B cell (primary cell): ENCODE results near the gene SMTNL2. TPM values are rescaled to one million over a fixed set of nuclear protein-coding genes. Genes with fewer than 3 reads are reported as not detected.

ENCODE experiments used
- ATAC-seq: fragments of 200-7000 bp; cut with Tn5 transposase; one replicate; pipeline ENCODE4 v1.10.0; 2021; ENCODE audit warnings: low read depth, mild to moderate bottlenecking, moderate number of reproducible peaks, moderate library complexity
- CTCF ChIA-PET: fragments of 350-600 bp; sonication (Branson Sonifier 250); formaldehyde crosslinking; loops from one replicate; lab custom pipeline; 2021; ENCODE audit warnings: antibody characterized with exemption, inconsistent platforms; lab: Charles Lee
- POLR2A ChIA-PET: fragments of 350-600 bp; sonication (Branson Sonifier 250); formaldehyde crosslinking; loops from one replicate; lab custom pipeline; 2021; ENCODE audit warnings: antibody characterized with exemption; lab: Charles Lee
- DNase-seq: peaks from one replicate; pipeline ENCODE4 v3.0.0; 2013
- H2AFZ ChIP-seq: 2 replicates; pipeline ENCODE4 v1.6.1; 2012; ENCODE audit warnings: mild to moderate bottlenecking, low read depth, low read length; ENCODE audit not compliant: insufficient read depth, poor library complexity, severe bottlenecking
- H3K27ac ChIP-seq, 2 donors: 1 replicate in 1 of 2; 2 replicates in 1 of 2; pipeline ENCODE4 v1.5.1; 2012 to 2013; ENCODE audit warnings: low read length in 2 of 2, mild to moderate bottlenecking in 2 of 2, moderate library complexity in 1 of 2
- H3K27me3 ChIP-seq, 4 experiments: fragments of 200-600 bp in 1 of 4; sonication (generic) in 1 of 4; replicated peaks in 1 of 4; 1 replicate in 2 of 4; 2 replicates in 2 of 4; pipeline versions ENCODE4 v1.6.1 to v1.7.0; 2013 to 2016; ENCODE audit warnings: low read length in 3 of 4, mild to moderate bottlenecking in 2 of 4, mixed read lengths in 1 of 4, moderate library complexity in 1 of 4; ENCODE audit not compliant: insufficient read depth in 4 of 4, control insufficient read depth in 3 of 4; ENCODE audit errors: control extremely low read depth in 1 of 4
- H3K36me3 ChIP-seq, 2 experiments: replicated peaks in 1 of 2; 1 replicate in 1 of 2; 2 replicates in 1 of 2; pipeline versions ENCODE4 v1.6.1 to v1.7.1; 2013; ENCODE audit warnings: low read length in 1 of 2; ENCODE audit not compliant: insufficient read depth in 2 of 2, control insufficient read depth in 1 of 2; ENCODE audit errors: control extremely low read depth in 1 of 2, extremely low read depth in 1 of 2
- H3K4me1 ChIP-seq, 2 donors: fragments of 200-600 bp in 1 of 2; sonication (generic) in 1 of 2; 1 replicate in 1 of 2; 2 replicates in 1 of 2; pipeline versions ENCODE4 v1.5.1 to v1.6.1; 2013 to 2017; ENCODE audit warnings: low read length in 2 of 2; ENCODE audit not compliant: control insufficient read depth in 2 of 2, insufficient read depth in 2 of 2
- H3K4me2 ChIP-seq: replicated peaks from 2 replicates; pipeline ENCODE3; 2012; ENCODE audit warnings: mild to moderate bottlenecking, low read depth, low read length; ENCODE audit not compliant: poor library complexity, severe bottlenecking
- H3K4me3 ChIP-seq, 5 experiments: fragments of 200-600 bp in 1 of 5; sonication (generic) in 1 of 5; 1 replicate in 3 of 5; 2 replicates in 2 of 5; pipeline versions ENCODE4 v1.5.1 to v1.7.0; 2011 to 2016; ENCODE audit warnings: low read length in 4 of 5, mild to moderate bottlenecking in 4 of 5, low read depth in 2 of 5, control low read depth in 1 of 5, moderate library complexity in 1 of 5; ENCODE audit not compliant: insufficient read depth in 1 of 5; ENCODE audit errors: control extremely low read depth in 1 of 5, extremely low read depth in 1 of 5
- H3K79me2 ChIP-seq: fragments of 200-600 bp; sonication (generic); one replicate; pipeline ENCODE4 v1.6.0; 2016; ENCODE audit warnings: low read length; ENCODE audit not compliant: control insufficient read depth, insufficient read depth
- H3K9ac ChIP-seq: fragments of 200-600 bp; sonication (generic); 2 replicates; pipeline ENCODE4 v1.6.1; 2017; ENCODE audit warnings: mild to moderate bottlenecking, low read length, moderate library complexity
- H3K9me3 ChIP-seq, 3 donors: one replicate each; pipeline versions ENCODE4 v1.6.1 to v1.7.1; 2013; ENCODE audit warnings: low read length in 2 of 3; ENCODE audit not compliant: control insufficient read depth in 2 of 3, insufficient read depth in 1 of 3; ENCODE audit errors: control extremely low read depth in 1 of 3
- H4K20me1 ChIP-seq: 2 replicates; pipeline ENCODE4 v1.6.0; 2012; ENCODE audit warnings: mild to moderate bottlenecking, low read length; ENCODE audit not compliant: insufficient read depth, control insufficient read depth, poor library complexity, severe bottlenecking
- H3K27ac Mint-ChIP-seq: one replicate; pipeline ENCODE4 v1.8.0; 2021; ENCODE audit warnings: mixed read lengths
- H3K27me3 Mint-ChIP-seq: one replicate; pipeline ENCODE4 v1.8.0; 2021; ENCODE audit warnings: mixed read lengths
- H3K4me1 Mint-ChIP-seq: one replicate; pipeline ENCODE4 v1.8.0; 2021; ENCODE audit warnings: mixed read lengths
- H3K4me3 Mint-ChIP-seq: one replicate; pipeline ENCODE4 v1.8.0; 2021; ENCODE audit warnings: mixed read lengths
- H3K9me3 Mint-ChIP-seq: one replicate; pipeline ENCODE4 v1.8.0; 2022; ENCODE audit warnings: mixed read lengths; ENCODE audit not compliant: insufficient read depth
- CTCF ChIP-seq: fragments of 200-600 bp; IDR thresholded peaks from one replicate; pipeline ENCODE4 v1.8.0; 2022; ENCODE audit warnings: antibody characterized with exemption, mild to moderate bottlenecking
- EZH2 ChIP-seq: IDR thresholded peaks from 2 replicates; pipeline ENCODE4 v1.6.1; 2012; ENCODE audit warnings: borderline replicate concordance, low read depth, mild to moderate bottlenecking, moderate library complexity, low read length; ENCODE audit not compliant: insufficient read depth, poor library complexity, severe bottlenecking
- WGBS: methylation state at CpG from one replicate; pipeline ENCODE4 v1.1.5; 2013; ENCODE audit warnings: missing lambda C conversion rate; ENCODE audit not compliant: insufficient coverage; 5-methylcytosine and 5-hydroxymethylcytosine counted together
- intact Hi-C: fragments of 100-400 bp; cut with micrococcal nuclease; formaldehyde crosslinking; loops from one replicate; pipeline ENCODE4 v1.10.0; 2022
- polyA plus RNA-seq: library from polyadenylated mRNA; depleted of rRNA; stranded (reverse); fragments of >200 nt; gene quantifications from 2 replicates; pipeline ENCODE4 v1.2.3, GENCODE V29; 2012
- total RNA-seq, 2 donors: library from RNA; stranded (reverse); fragments of 120-200 nt in 1 of 2; gene quantifications; 1 replicate in 1 of 2; 2 replicates in 1 of 2; pipeline versions ENCODE4 v1.2.3 to v1.2.4, GENCODE V29; 2013 to 2022

SMTNL2 gene
- total and polyA plus RNA-seq, 2 donors (not counting 1 experiment from before 2014, with no cell fraction given), result not detected

GRCh38 chr17:4610162-4610561 is 25.8 kb downstream of the SMTNL2 start:
- peaks cover 0 to 8% (median 1%) of the 10 kb centered on the region in 4 experiments for H3K27me3 ChIP-seq
- 100% methylated on average over 3 of the region's 5 CpGs for WGBS
- POLR2A ChIA-PET, result no interaction called here
- no peak overlapping the region for H3K4me3 ChIP-seq
- no peaks in the 10 kb centered on the region for H3K79me2 ChIP-seq
- ATAC-seq (no peak), DNase-seq (no peak)
- intact Hi-C loops, result no loop called here
- no peaks in the 10 kb centered on the region for H3K9me3 Mint-ChIP-seq
- no peak overlapping the region for H3K27ac Mint-ChIP-seq
- H3K27ac ChIP-seq, result no peak overlapping the region
- H3K9me3 ChIP-seq, result no peaks in the 10 kb centered on the region
- no peak for TF ChIP-seq EZH2
- TF ChIP-seq CTCF, result no peak
- H3K4me1 ChIP-seq, result no peaks in the 10 kb centered on the region
- CTCF ChIA-PET, result interaction anchor here (2.2 kb wide), 1 partner anchor 43 kb away, joined by 8 read pairs; no protein-coding TSS in a partner anchor
- no peaks in the 10 kb centered on the region for H3K36me3 ChIP-seq
- H3K9ac ChIP-seq, result no peak overlapping the region
- H3K4me3 Mint-ChIP-seq, result no peak overlapping the region
- no peaks in the 10 kb centered on the region for H3K4me1 Mint-ChIP-seq
- no peak overlapping the region for H3K4me2 ChIP-seq
- peaks cover 42% of the 10 kb centered on the region for H3K27me3 Mint-ChIP-seq
- H4K20me1 ChIP-seq, result no peaks in the 10 kb centered on the region
- no peak overlapping the region for H2AFZ ChIP-seq

- CTCF ChIA-PET, result interaction anchor here (2.2 kb wide), 1 partner anchor 44 kb away, joined by 8 read pairs; no protein-coding TSS in a partner anchor
- POLR2A ChIA-PET, result no interaction called here
- H3K9ac ChIP-seq, result no peak overlapping the region
- intact Hi-C loops, result no loop called here
- H4K20me1 ChIP-seq, result no peaks in the 10 kb centered on the region
- no peak overlapping the region for H3K4me3 Mint-ChIP-seq
- H3K79me2 ChIP-seq, result no peaks in the 10 kb centered on the region
- 93% methylated on average over 3 of the region's 6 CpGs for WGBS
- no peak overlapping the region for H2AFZ ChIP-seq
- H3K4me1 ChIP-seq, result no peaks in the 10 kb centered on the region
- H3K9me3 Mint-ChIP-seq, result no peaks in the 10 kb centered on the region
- no peak overlapping the region for H3K27ac Mint-ChIP-seq
- no peak overlapping the region for H3K4me3 ChIP-seq
- no peaks in the 10 kb centered on the region for H3K9me3 ChIP-seq
- no peaks in the 10 kb centered on the region for H3K36me3 ChIP-seq
- H3K27me3 Mint-ChIP-seq, result peaks cover 40% of the 10 kb centered on the region
- no peak overlapping the region for H3K27ac ChIP-seq
- H3K4me1 Mint-ChIP-seq, result no peaks in the 10 kb centered on the region
- TF ChIP-seq CTCF (no peak), EZH2 (no peak)
- ATAC-seq, result no peak
- no peak for DNase-seq
- H3K27me3 ChIP-seq, result peaks cover 0 to 7% (median 1%) of the 10 kb centered on the region in 4 experiments
- H3K4me2 ChIP-seq, result no peak overlapping the region
These were observed 26.3 kb downstream of the SMTNL2 start for GRCh38 chr17:4610656-4611055.
